Fibroblast of mammary gland (primary cell): ENCODE results near the gene GSE1.

Experiments used
- DNase-seq: peaks from one replicate; pipeline ENCODE4 v3.0.0-alpha.2; 2010; ENCODE audit warnings: low read depth
- H3K4me3 ChIP-seq: 2 replicates; pipeline ENCODE4 v1.5.1; 2011; ENCODE audit warnings: low read depth, mild to moderate bottlenecking, low read length, moderate library complexity; ENCODE audit not compliant: control insufficient read depth
- TF ChIP-seq, protein P1 (sequence below): conservative IDR thresholded peaks from 2 replicates; pipeline ENCODE4 v1.5.1; 2011; ENCODE audit warnings: low read depth, low read length, inconsistent platforms; ENCODE audit not compliant: control insufficient read depth, insufficient read depth

GSE1 gene

GRCh38 chr16:85641776-85642176 lies 28.7 kb downstream of the GSE1 start:
- peak; percentile 18 for DNase-seq
- TF ChIP-seq, protein P1, sequence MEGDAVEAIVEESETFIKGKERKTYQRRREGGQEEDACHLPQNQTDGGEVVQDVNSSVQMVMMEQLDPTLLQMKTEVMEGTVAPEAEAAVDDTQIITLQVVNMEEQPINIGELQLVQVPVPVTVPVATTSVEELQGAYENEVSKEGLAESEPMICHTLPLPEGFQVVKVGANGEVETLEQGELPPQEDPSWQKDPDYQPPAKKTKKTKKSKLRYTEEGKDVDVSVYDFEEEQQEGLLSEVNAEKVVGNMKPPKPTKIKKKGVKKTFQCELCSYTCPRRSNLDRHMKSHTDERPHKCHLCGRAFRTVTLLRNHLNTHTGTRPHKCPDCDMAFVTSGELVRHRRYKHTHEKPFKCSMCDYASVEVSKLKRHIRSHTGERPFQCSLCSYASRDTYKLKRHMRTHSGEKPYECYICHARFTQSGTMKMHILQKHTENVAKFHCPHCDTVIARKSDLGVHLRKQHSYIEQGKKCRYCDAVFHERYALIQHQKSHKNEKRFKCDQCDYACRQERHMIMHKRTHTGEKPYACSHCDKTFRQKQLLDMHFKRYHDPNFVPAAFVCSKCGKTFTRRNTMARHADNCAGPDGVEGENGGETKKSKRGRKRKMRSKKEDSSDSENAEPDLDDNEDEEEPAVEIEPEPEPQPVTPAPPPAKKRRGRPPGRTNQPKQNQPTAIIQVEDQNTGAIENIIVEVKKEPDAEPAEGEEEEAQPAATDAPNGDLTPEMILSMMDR, result no peak
- H3K4me3 ChIP-seq, result no peak overlapping the region

- TF ChIP-seq, protein P1, result no peak
- H3K4me3 ChIP-seq, result no peak overlapping the region
- no peak for DNase-seq
Observed at GRCh38 chr16:85642762-85643358, 29.7 kb downstream of the GSE1 start.

- no peak for DNase-seq
- H3K4me3 ChIP-seq, result no peak overlapping the region
- TF ChIP-seq, protein P1, result no peak
Observed at GRCh38 chr16:85643631-85644030, 30.5 kb downstream of the GSE1 start.

GRCh38 chr16:85644093-85644712 lies 31.1 kb downstream of the GSE1 start:
- TF ChIP-seq, protein P1, result no peak
- H3K4me3 ChIP-seq, result no peak overlapping the region
- no peak for DNase-seq

- no peak overlapping the region for H3K4me3 ChIP-seq
- TF ChIP-seq, protein P1, result no peak
- DNase-seq, result no peak
Observed at GRCh38 chr16:85645021-85645589, 32.0 kb downstream of the GSE1 start.

- H3K4me3 ChIP-seq, result no peak overlapping the region
- DNase-seq, result no peak
- TF ChIP-seq, protein P1, result no peak
Observed at GRCh38 chr16:85646358-85646907, 33.3 kb downstream of the GSE1 start.
